ENCODE measurements around the gene APBA2. TPM values are rescaled to one million over a fixed set of nuclear protein-coding genes. Genes with fewer than 3 reads are reported as not detected.

APBA2 gene
- total RNA-seq, 2 donors from 2014 or later = 9.1 to 9.8 TPM

DNA sequence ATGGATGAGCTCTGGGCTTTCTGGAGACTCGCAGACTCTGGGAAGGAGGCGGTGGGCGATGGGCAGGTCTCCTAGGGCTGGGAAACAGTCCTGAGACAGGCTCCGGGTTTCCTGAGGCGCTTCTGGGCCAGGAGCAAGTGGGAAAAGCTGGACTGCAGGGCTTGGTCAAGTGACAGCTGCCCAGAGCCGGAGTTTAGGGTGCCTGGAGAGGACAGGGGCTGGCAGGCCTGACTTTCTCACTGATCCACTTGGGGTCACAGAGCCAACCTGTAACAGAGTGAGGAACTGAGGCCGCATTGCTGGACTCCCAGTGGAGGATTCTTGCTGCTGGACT is 107.9 kb downstream of the APBA2 start:
- no peak for ATAC-seq (replicated peaks in 1 of 2)
- Mint-ChIP-seq H3K27ac (no peak overlapping the region), H3K4me3 (peak overlapping the region in 1 of 2 donors; percentile 37), H3K36me3 (ENCODE audit: insufficient read depth in 2 of 2) (no peaks in the 10 kb centered on the region), H3K27me3 (ENCODE audit: low read depth) (no peaks in the 10 kb centered on the region), H3K4me1 (ENCODE audit: low read depth) (peaks cover 11% of the 10 kb centered on the region), H3K9me3 (no peaks in the 10 kb centered on the region)
- no peak for DNase-seq

DNA sequence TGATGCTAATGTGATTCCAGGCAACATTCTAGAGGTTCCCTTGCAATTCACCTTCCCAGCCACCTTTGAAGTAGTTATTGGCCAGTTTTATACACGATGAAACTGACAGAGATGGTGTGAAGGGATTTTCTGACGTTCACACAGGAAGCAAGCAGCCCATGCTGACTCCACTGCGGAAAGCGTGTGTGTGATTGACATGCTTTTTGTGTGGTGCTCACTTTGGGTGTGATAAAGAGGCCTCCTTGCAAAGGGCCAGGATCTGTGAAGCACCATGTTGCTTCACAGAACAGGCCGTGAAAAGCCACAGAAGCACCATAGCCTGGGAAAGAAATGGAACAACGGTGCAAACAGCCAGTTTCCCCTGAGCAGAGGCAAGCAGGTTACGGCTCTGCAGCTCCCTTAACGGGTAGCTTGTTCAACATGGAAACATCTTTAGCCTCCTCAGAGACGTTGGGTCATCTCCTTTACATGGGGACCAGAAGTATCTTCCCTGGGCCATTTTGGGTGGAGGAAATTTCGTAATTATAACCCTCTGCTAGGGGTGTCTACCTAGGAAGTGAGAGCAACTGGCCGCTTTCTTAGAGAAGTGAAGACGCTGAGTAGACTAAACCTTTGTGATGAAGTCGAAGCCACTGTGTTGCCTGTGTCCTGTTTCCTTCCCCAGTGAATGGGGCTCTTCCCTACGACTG is 108.5 kb downstream of the APBA2 start:
- Mint-ChIP-seq H3K27me3 (ENCODE audit: low read depth) (no peaks in the 10 kb centered on the region), H3K4me1 (ENCODE audit: low read depth) (peaks cover 11% of the 10 kb centered on the region), H3K27ac (no peak overlapping the region), H3K36me3 (ENCODE audit: insufficient read depth in 2 of 2) (no peaks in the 10 kb centered on the region), H3K9me3 (no peaks in the 10 kb centered on the region), H3K4me3 (peak overlapping the region in 1 of 2 donors; percentile 37)
- DNase-seq = peak in 1 of 2 donors; percentile 42
- ATAC-seq (replicated peaks in 1 of 2) = peak in 1 of 2 donors; percentile 81

DNA sequence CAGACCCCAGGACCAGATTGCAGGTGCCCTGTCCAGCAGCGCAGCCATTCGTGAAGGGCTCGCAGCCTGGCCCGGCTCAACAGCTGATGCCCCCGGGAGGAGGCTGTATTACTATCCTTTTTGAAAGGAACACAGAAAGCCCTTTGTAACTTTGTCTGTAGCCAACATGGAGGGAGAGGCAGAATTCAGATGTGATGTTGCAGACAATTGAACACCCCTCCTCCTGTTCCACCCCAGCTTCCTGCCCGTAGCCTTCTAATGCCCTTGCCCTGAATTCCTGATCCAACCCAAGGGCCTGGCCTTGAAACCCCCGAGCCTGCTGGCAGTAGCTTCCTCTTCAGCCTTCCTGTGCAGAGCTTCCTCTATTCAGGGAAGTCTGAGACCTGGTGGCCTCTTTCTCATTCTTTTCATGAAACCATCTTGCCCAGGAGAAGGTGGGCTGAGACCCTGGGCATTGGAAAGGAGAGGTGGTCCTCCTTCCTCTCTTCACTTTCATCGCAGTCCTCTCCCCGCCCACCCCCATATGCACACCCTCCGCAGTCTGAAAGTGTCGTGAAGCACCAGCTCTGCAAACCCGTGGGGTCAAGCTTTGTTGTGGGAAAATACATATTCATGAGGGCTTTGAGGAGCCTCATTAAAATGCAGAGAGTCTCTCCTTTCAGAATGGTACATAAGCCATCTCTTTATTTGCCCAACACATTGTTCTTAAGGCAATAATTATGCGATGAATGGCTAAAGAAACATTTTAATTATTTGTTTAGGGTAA is 109.2 kb downstream of the APBA2 start:
- Mint-ChIP-seq H3K9me3 (no peaks in the 10 kb centered on the region), H3K4me3 (peak overlapping the region in 1 of 2 donors; percentile 37), H3K4me1 (ENCODE audit: low read depth) (peaks cover 11% of the 10 kb centered on the region), H3K27me3 (ENCODE audit: low read depth) (no peaks in the 10 kb centered on the region), H3K36me3 (ENCODE audit: insufficient read depth in 2 of 2) (no peaks in the 10 kb centered on the region), H3K27ac (peak overlapping the region; percentile 46)
- ATAC-seq (replicated peaks in 1 of 2) (no peak), DNase-seq (no peak)

DNA sequence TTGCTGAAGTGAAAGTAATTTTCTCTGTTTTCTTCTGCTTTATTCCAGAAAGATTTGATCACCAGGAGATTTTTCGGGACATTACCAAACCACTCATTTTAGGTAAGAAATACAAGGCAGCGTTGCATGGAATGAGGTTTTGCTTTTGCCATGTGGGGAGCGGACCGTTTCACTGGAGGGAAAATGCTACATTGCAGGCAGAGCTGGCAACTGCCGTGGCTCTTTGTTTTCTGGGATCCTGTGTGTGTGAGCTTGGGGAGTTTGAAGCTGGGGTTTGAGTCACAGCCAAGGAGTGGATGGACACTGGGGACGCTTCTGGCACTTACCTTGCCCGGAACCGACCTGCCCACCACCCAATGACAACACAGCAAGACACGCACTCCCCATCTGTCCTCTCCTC is 109.9 kb downstream of the APBA2 start:
- no peak for DNase-seq
- H3K4me1 Mint-ChIP-seq (ENCODE audit: low read depth) = peaks cover 11% of the 10 kb centered on the region
- H3K27ac Mint-ChIP-seq = no peak overlapping the region
- H3K9me3 Mint-ChIP-seq = no peaks in the 10 kb centered on the region
- H3K36me3 Mint-ChIP-seq (ENCODE audit: insufficient read depth in 2 of 2) = no peaks in the 10 kb centered on the region
- no peak for ATAC-seq (replicated peaks in 1 of 2)
- H3K27me3 Mint-ChIP-seq (ENCODE audit: low read depth) = no peaks in the 10 kb centered on the region
- H3K4me3 Mint-ChIP-seq = no peak overlapping the region

DNA sequence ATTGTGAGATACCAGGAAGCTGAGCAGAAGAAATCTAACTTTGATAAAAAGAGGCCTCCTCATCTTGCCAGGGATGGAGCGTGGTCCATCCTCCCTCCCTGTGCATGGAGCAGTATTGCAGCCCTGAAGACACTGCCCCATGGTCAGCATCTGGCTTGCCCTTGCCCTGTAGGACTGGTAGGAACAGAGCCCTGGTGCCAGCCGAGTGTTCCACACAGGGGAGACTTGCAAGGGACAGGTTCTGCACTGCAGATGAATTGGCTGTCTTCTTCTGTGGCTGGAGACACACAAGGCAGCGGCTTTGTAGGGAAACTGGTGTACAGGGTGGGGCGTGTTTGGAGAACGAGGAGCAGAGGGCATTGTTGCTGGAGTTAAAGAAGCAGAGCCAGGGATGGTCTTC is 110.5 kb downstream of the APBA2 start:
- Mint-ChIP-seq H3K4me3 (no peak overlapping the region), H3K27ac (no peak overlapping the region), H3K4me1 (ENCODE audit: low read depth) (peaks cover 11% of the 10 kb centered on the region), H3K27me3 (ENCODE audit: low read depth) (no peaks in the 10 kb centered on the region), H3K9me3 (no peaks in the 10 kb centered on the region), H3K36me3 (ENCODE audit: insufficient read depth in 2 of 2) (no peaks in the 10 kb centered on the region)
- ATAC-seq (replicated peaks in 1 of 2) (no peak), DNase-seq (no peak)

DNA sequence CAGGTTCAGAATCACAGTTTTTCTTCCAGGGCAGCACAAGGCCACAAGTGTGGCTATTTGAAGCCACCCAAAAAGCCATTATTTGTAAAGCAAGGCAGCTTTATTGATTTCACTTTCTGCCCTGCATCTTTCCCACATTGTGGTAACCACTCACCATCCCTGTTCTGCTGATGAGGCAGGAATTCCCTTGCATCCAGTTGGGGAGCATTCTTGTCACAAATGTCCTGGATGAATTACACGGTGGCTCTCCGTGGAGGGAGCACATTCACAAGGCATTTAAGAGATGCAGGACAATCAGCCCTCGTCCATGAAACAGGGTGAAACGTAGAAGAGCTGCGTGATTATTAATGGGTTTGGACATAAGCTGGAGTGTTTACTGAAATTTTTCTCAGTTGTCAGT is 111.2 kb downstream of the APBA2 start:
- H3K4me1 Mint-ChIP-seq (ENCODE audit: low read depth) = peaks cover 11% of the 10 kb centered on the region
- no peaks in the 10 kb centered on the region for H3K27me3 Mint-ChIP-seq (ENCODE audit: low read depth)
- ATAC-seq (replicated peaks in 1 of 2) (no peak), DNase-seq (no peak)
- H3K4me3 Mint-ChIP-seq = no peak overlapping the region
- no peaks in the 10 kb centered on the region for H3K9me3 Mint-ChIP-seq
- no peak overlapping the region for H3K27ac Mint-ChIP-seq
- H3K36me3 Mint-ChIP-seq (ENCODE audit: insufficient read depth in 2 of 2) = no peaks in the 10 kb centered on the region

DNA sequence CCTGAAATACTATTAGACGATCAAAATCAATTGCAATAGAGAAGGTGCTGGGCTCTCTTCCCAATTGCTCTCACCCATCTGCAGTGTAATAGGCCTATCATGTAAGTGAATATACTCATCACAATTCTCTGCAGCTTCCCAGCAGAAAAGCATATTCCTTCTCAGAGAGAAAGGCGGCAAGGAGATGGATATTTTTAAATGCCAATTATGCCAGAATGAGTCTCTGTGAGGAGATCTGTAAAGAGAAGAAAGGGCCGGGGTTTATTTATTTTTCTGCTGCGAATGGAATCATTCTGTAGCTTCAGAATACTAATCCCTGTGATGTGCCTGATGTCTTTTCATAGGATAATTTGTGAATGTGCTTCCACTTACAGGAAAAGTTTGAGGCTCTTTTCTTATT is 112.0 kb downstream of the APBA2 start:
- DNase-seq (no peak), ATAC-seq (replicated peaks in 1 of 2) (no peak)
- Mint-ChIP-seq H3K4me3 (no peak overlapping the region), H3K9me3 (no peaks in the 10 kb centered on the region), H3K27me3 (ENCODE audit: low read depth) (no peaks in the 10 kb centered on the region), H3K36me3 (ENCODE audit: insufficient read depth in 2 of 2) (no peaks in the 10 kb centered on the region), H3K27ac (no peak overlapping the region), H3K4me1 (ENCODE audit: low read depth) (peaks cover 13% of the 10 kb centered on the region)

DNA sequence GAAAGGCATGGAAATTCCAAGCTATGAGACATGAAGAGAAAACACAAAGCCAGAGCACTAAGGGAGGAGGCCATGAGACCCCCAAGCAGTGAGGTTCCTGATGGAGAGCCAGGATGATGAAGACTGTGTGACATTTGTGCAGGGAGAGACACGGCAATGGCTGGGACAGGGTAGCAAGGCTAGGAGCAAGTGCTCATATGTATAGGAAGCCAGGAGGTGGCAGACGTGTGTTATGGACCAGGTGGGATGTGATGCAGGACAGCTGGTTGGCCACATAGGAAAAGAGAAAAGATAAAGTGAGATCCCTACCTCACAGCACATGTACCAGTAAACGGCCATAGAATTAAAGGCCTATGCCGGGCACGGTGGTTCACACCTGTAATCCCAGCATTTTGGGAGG is 112.7 kb downstream of the APBA2 start:
- Mint-ChIP-seq H3K27ac (no peak overlapping the region), H3K4me1 (ENCODE audit: low read depth) (peaks cover 10% of the 10 kb centered on the region), H3K4me3 (no peak overlapping the region), H3K36me3 (ENCODE audit: insufficient read depth in 2 of 2) (no peaks in the 10 kb centered on the region), H3K27me3 (ENCODE audit: low read depth) (no peaks in the 10 kb centered on the region), H3K9me3 (no peaks in the 10 kb centered on the region)
- DNase-seq (no peak), ATAC-seq (replicated peaks in 1 of 2) (no peak)

DNA sequence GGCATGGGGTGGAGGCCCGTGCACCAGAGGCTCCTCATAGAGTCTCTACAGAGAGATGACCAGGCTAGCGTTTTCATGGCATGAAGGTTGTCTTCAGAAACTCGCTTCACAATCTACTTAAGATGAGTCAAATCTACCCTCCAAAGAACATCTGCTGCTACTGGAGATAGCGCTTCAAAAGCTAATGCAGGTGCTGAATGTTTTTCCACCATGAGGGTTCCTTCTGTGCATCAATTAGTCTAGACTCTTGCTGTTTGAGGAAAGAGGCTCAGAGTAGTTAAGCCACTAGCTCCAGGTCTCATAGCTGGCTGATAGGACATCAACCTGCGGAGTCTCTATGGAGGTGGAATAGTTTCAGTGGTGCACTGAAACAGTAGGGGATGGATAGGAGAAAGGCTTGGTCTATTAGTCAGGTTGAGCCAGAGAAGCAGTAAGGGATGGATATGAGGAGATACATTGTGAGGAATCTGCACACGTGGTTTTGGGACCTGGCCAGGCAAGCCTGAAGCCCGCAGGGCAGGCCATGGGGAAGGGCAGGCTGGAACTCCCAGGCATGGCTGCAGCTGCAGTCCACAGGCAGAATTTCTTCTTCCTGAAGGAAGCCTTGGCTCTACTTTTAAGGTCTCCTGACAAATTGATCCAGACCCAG is 117.5 kb downstream of the APBA2 start:
- DNase-seq (no peak), ATAC-seq (replicated peaks in 1 of 2) (no peak)
- Mint-ChIP-seq H3K9me3 (peaks cover 3 to 5% of the 10 kb centered on the region in 2 donors), H3K27ac (no peak overlapping the region), H3K36me3 (ENCODE audit: insufficient read depth in 2 of 2) (peaks cover 0 to 7% of the 10 kb centered on the region in 2 donors), H3K4me3 (no peak overlapping the region), H3K4me1 (ENCODE audit: low read depth) (peaks cover 10% of the 10 kb centered on the region), H3K27me3 (ENCODE audit: low read depth) (no peaks in the 10 kb centered on the region)

DNA sequence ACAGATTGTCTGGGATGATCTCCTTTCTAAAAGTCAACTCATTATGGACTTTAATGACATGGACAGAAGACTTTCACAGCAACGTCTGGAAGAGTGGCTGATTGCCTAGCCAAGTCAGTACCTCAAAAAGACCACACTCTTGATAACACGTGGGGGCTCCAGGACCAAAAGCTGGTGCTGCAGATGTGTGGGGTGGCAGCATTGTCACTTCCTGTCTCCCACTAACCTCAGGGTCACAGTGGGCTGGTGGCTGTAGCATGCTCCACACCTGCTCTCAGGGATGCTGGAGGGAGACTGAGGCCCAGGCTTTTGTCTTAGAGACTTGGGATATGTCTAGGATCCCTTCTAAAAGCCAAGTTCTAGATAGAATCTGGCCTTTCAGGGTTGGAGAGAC is 118.1 kb downstream of the APBA2 start:
- H3K36me3 Mint-ChIP-seq (ENCODE audit: insufficient read depth in 2 of 2) = peaks cover 0 to 7% of the 10 kb centered on the region in 2 donors
- ATAC-seq (replicated peaks in 1 of 2) (peak in 1 of 2 donors; percentile 47), DNase-seq (no peak)
- peaks cover 3 to 5% of the 10 kb centered on the region in 2 donors for H3K9me3 Mint-ChIP-seq
- H3K4me3 Mint-ChIP-seq = no peak overlapping the region
- H3K27me3 Mint-ChIP-seq (ENCODE audit: low read depth) = no peaks in the 10 kb centered on the region
- peaks cover 10% of the 10 kb centered on the region for H3K4me1 Mint-ChIP-seq (ENCODE audit: low read depth)
- H3K27ac Mint-ChIP-seq = no peak overlapping the region

DNA sequence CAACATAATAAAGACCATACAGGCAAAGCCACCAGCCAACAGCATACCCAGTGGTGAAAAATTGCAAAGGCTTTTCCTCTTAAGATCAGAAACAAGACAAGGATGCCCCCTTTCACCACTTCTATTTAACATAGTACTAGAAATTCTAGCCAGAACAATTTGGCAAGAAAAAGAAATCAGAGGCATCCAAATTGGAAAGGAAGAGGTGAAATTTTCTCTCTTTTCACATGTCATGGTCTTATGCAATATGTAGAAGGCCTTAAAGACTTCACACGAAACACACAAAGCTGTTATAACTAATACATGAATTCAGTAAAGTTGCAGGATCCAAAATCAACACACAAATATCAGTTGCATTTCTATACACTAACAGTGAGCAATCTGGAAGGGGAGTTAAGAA is 120.2 kb downstream of the APBA2 start:
- no peak overlapping the region for H3K27ac Mint-ChIP-seq

DNA sequence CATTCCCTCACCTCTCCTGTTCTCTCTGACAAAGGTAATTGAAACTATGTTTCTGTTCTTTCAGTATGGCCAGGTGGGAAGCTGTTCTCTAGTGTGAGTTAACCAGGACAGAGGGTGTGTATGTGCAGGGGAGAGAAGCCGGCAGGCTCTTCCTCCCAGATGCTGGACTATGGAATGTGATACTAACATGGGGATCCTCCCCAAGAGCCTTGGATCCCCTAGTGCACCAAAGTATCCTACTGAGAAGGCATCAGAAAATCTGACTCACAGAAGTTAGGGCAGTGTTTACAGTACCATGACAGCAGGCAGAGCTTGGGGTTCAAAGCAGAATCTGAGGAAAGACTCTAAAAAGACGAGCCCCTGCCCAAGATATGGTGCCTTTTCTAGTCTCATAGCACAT is 123.1 kb downstream of the APBA2 start:
- Mint-ChIP-seq H3K4me1 (ENCODE audit: low read depth) (peaks cover 12% of the 10 kb centered on the region), H3K4me3 (no peak overlapping the region)
- ATAC-seq (replicated peaks in 1 of 2) = no peak

More for the DNA sequence above, 120.2 kb downstream of the APBA2 start:
- Mint-ChIP-seq H3K27me3 (ENCODE audit: low read depth) (no peaks in the 10 kb centered on the region), H3K4me1 (ENCODE audit: low read depth) (peaks cover 10% of the 10 kb centered on the region), H3K4me3 (no peak overlapping the region), H3K9me3 (peaks cover 3 to 5% of the 10 kb centered on the region in 2 donors), H3K36me3 (ENCODE audit: insufficient read depth in 2 of 2) (peaks cover 0 to 7% of the 10 kb centered on the region in 2 donors)
- DNase-seq (no peak), ATAC-seq (replicated peaks in 1 of 2) (no peak)

DNA sequence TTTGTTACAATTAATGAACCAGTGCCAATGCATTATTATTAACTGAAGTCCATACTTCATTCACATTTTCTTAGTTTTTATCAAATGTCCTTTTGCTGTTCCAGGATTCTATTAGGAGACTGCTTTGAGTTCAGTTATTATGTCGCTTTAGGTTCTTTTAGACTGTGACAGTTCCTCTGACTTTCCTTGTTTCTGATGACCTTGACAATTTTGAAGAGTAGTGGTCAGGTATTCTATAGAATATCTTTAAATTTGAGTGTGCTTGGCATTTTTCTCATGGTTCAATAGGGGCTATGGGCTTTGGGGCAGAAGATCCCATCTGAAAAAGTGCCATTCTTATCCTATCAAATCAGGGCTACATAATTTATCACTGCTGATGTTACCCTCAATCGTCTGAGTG is 126.3 kb downstream of the APBA2 start:
- Mint-ChIP-seq H3K9me3 (peaks cover 0 to 1% of the 10 kb centered on the region in 2 donors), H3K27ac (no peak overlapping the region), H3K36me3 (ENCODE audit: insufficient read depth in 2 of 2) (peaks cover 0 to 3% of the 10 kb centered on the region in 2 donors), H3K4me1 (ENCODE audit: low read depth) (peaks cover 29% of the 10 kb centered on the region), H3K27me3 (ENCODE audit: low read depth) (no peaks in the 10 kb centered on the region), H3K4me3 (no peak overlapping the region)
- no peak for ATAC-seq (replicated peaks in 1 of 2)
- no peak for DNase-seq

More for the DNA sequence above, 123.1 kb downstream of the APBA2 start:
- Mint-ChIP-seq H3K27me3 (ENCODE audit: low read depth) (no peaks in the 10 kb centered on the region), H3K27ac (no peak overlapping the region), H3K36me3 (ENCODE audit: insufficient read depth in 2 of 2) (peaks cover 0 to 7% of the 10 kb centered on the region in 2 donors), H3K9me3 (peaks cover 3 to 5% of the 10 kb centered on the region in 2 donors)
- no peak for DNase-seq
